Omental fat pad (tissue), 4 donors: ENCODE measurements around the gene TMEM72. TPM values are rescaled to one million over a fixed set of nuclear protein-coding genes. Genes with fewer than 3 reads are reported as not detected.

Experiments
- ATAC-seq: fragments of 150-250 bp; one replicate; pipeline ENCODE4 v1.9.1; 2016; ENCODE audit warnings: mild to moderate bottlenecking, moderate library complexity; ENCODE audit not compliant: low FRiP score
- DNase-seq: peaks from one replicate; pipeline ENCODE4 v3.0.0-alpha.2; 2019; ENCODE audit warnings: low spot score
- total RNA-seq, 4 donors: library from RNA; depleted of rRNA; stranded (reverse); fragments of >200 nt; gene quantifications; one replicate each; pipeline ENCODE4 v1.1.0, GENCODE V29; 2016
- TF ChIP-seq, protein P1 (sequence below), 3 donors: fragments of 450-650 bp; IDR thresholded peaks; one replicate each; pipeline ENCODE4 v1.5.1; 2016 to 2017; ENCODE audit warnings: antibody characterized with exemption in 3 of 3, mild to moderate bottlenecking in 3 of 3, moderate library complexity in 2 of 3

The TMEM72 gene
- total RNA-seq, 4 donors from 2014 or later, result not detected

DNA sequence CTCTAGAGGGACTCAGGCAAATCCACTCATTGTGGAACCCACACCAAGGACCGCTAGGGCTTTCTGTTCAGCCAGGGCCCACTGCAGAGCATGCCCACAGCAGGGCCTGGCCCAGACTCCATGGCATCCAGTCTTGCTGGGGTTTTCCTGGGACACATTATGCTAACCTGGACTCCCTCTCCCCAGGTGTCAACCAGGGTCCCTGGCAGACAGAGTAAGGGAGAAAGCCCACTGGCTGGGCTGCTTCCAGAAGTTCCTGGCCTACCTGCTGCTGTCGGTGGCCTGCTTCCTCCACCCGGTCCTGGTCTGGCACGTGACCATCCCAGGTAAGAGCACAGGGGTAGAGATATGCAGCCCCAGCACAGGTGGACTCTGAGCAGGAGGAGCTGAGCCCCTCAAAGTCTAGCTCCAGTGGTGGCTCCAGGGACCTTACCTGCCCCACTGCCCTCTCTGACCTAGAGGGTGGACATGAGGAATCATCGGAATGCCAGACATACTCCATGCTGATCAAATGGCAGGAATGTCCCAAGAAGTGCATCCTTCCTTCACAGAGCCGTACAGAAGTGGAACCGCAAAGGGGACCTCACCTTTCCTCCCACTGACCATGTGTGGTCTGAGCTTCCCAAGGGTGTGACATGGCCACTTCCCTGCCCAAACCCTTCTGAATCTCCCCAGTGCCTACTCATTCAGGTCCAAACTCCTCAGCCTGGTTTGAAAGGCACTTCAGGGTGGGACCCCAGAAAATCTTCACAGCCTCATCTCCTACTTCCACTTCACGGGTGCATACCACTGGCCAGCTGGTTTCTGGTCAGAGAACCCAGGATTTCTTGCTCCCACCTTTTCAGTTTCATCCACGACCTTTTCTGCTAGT is 22.5 kb downstream of the TMEM72 start:
- DNase-seq, result no peak
- TF ChIP-seq, protein P1, sequence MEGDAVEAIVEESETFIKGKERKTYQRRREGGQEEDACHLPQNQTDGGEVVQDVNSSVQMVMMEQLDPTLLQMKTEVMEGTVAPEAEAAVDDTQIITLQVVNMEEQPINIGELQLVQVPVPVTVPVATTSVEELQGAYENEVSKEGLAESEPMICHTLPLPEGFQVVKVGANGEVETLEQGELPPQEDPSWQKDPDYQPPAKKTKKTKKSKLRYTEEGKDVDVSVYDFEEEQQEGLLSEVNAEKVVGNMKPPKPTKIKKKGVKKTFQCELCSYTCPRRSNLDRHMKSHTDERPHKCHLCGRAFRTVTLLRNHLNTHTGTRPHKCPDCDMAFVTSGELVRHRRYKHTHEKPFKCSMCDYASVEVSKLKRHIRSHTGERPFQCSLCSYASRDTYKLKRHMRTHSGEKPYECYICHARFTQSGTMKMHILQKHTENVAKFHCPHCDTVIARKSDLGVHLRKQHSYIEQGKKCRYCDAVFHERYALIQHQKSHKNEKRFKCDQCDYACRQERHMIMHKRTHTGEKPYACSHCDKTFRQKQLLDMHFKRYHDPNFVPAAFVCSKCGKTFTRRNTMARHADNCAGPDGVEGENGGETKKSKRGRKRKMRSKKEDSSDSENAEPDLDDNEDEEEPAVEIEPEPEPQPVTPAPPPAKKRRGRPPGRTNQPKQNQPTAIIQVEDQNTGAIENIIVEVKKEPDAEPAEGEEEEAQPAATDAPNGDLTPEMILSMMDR (IDR thresholded peaks at IDR 0.05), result no peak
- no peak for ATAC-seq

DNA sequence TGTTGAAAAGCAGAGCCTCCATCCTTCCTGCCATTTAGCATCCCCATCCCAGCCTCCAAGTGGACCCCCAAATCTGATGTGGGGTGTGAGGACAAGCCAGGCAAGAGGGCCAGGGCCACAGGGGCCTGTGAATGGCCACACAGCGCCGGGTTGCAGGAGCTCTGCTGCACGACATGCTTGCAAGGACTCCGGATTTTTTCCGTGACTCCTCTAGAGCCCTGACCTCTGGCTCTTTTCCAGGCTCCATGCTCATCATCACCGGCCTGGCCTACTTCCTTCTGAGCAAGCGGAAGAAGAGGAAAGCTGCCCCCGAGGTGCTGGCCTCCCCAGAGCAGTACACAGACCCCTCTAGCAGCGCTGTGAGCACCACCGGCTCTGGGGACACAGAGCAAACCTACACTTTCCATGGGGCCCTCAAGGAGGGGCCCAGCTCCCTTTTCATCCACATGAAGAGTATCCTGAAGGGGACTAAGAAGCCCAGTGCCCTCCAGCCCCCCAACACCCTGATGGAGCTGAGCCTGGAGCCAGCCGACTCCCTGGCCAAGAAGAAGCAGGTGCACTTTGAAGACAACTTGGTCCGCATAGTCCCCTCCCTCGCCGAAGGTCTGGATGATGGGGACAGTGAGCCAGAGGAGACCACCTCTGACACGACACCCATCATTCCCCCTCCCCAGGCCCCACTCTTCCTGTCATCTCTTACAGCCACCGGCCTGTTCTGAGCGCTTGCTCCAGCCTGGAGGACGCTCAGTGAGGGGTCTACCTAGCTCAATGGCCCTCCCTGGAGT is 23.5 kb downstream of the TMEM72 start:
- ATAC-seq (no peak), DNase-seq (no peak)

DNA sequence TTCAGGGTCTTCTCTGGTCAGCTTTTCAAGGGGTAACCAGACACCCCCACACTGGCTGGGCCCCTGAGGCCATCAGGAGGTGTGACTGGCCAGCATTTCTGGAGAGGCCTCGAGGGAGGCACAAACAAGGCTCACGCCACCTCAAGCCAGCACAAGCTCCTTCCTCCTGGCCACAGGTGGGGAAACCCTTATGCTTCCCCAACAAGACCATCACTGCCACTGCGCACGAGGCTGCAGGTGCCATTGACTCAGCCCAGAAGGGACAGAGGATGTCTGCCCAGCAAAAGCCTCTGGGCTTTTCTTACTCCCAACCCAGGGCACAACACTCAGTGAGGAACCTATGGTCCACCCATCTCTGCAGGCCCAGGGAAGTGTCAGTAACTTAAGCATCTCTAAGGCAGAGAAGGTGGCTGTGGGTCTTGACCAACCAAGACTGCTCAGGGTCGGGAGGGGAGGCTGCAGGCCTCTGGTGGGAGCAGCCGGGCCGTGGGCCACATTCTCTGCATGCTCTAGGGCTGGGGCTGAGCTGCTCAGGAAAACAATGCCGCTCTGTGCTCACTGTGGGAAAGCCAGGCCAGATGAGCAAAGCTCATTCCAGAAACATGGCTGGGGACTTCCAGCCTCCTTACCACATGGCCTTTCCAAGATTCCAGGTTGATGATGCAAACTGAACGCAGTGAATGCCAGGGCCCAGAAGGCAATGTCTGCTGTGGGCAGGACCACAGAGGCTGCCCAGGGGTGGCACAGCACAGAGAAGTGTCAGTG is 24.2 kb downstream of the TMEM72 start:
- ATAC-seq, result peak; percentile 43
- TF ChIP-seq, protein P1 (IDR thresholded peaks at IDR 0.05), result no peak
- DNase-seq, result no peak

More for the DNA sequence above, 23.5 kb downstream of the TMEM72 start:
- TF ChIP-seq, protein P1 (IDR thresholded peaks at IDR 0.05), result no peak

DNA sequence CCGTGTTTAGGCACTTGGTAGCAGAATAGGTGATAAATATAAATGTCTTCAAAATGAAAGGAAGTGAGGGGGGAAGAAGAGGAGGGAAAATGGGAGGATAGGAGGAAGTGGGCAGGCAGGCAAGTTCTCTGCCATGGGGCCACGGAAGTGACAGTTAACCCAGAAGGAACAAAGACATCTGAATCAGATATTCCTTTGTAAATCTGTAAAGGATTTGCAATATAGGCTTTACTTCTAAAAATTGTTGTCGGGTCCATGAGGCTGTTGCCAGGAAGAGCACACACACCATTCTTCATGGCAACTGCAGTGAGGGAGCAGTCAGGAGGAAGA is 24.8 kb downstream of the TMEM72 start:
- TF ChIP-seq, protein P1 (IDR thresholded peaks at IDR 0.05), result no peak
- no peak for ATAC-seq

DNA sequence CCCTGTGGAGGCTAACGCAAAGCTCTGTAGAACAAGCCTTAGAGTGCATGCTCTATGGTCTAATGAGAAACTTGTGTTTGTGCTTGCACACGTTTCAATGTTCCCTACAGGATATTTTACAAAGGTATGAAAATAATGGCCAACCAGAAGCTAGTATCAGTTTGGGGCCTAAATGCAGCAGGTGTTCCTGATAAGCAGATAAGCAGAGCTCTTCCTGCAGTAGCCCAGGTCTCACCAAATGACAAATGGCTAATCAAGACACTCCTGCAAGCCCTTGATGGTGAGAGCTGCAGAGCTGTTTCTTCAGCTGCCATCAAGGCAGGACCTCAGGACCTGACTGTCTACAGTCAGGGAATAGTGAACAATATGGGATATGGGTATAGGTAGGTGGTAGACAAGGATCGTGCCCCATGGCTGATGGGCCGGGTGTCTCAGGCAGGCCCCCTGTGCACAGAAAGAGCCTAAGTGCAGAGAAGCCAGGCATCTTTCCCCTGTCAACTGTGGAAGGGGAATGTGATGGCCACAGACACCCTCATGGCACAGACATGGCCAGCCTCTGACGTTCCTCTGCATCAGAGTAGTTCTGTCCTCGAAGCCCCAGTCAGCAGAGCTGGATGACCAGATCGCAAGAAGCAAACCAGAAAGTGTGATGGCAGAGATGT is 25.3 kb downstream of the TMEM72 start:
- DNase-seq, result no peak
- ATAC-seq, result no peak
- TF ChIP-seq, protein P1 (IDR thresholded peaks at IDR 0.05), result no peak

More for the DNA sequence above, 24.8 kb downstream of the TMEM72 start:
- DNase-seq, result no peak

DNA sequence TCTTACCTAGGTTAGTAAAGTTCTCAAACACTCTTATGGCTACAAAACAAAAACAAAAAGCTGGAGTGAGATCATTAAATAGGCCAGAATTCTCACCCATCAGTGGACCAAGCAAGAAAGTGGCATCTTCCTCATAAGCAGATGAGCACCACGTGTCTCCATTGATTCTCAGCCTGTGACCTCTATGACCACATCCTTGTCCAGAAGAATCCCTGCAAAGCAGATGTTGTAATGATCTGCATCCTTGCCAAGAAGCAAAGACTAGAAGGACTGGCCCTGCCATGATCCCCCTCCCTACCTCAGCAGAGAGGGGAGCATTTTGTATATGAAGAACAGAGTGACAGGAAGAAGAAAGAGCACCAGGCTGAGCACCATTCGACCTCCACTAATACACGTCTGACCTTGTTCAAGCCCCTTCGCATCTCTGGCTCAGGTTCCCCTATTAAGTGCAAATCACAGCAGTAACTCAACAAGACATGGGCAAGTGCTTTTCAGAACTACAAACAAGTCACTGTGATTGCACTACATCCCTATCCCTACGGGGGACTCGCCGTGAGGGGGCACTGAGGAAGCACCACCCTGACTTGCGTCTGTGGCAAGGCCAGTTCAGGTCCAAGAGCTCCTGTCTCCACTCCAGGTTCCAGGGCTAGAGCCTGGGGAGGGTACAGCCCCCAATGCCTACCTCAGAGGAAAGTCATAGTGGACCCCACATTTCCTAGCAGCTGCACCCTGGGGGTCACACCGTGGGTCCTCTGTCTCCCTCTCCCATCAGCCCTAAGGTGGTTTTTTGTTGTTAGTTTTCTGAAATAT is 26.3 kb downstream of the TMEM72 start:
- ATAC-seq, result no peak
- no peak for DNase-seq
- TF ChIP-seq, protein P1 (IDR thresholded peaks at IDR 0.05), result no peak
